ENCODE measurements around the gene CRTC3. TPM values are rescaled to one million over a fixed set of nuclear protein-coding genes. Genes with fewer than 3 reads are reported as not detected.

Gene CRTC3, protein sequence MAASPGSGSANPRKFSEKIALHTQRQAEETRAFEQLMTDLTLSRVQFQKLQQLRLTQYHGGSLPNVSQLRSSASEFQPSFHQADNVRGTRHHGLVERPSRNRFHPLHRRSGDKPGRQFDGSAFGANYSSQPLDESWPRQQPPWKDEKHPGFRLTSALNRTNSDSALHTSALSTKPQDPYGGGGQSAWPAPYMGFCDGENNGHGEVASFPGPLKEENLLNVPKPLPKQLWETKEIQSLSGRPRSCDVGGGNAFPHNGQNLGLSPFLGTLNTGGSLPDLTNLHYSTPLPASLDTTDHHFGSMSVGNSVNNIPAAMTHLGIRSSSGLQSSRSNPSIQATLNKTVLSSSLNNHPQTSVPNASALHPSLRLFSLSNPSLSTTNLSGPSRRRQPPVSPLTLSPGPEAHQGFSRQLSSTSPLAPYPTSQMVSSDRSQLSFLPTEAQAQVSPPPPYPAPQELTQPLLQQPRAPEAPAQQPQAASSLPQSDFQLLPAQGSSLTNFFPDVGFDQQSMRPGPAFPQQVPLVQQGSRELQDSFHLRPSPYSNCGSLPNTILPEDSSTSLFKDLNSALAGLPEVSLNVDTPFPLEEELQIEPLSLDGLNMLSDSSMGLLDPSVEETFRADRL
- 20.6 to 25.2 TPM (median 24.0 TPM) in 5 replicates for total RNA-seq (2022; extraction: Qiagen RNA extraction; ENCODE audit: low read depth)

DNA sequence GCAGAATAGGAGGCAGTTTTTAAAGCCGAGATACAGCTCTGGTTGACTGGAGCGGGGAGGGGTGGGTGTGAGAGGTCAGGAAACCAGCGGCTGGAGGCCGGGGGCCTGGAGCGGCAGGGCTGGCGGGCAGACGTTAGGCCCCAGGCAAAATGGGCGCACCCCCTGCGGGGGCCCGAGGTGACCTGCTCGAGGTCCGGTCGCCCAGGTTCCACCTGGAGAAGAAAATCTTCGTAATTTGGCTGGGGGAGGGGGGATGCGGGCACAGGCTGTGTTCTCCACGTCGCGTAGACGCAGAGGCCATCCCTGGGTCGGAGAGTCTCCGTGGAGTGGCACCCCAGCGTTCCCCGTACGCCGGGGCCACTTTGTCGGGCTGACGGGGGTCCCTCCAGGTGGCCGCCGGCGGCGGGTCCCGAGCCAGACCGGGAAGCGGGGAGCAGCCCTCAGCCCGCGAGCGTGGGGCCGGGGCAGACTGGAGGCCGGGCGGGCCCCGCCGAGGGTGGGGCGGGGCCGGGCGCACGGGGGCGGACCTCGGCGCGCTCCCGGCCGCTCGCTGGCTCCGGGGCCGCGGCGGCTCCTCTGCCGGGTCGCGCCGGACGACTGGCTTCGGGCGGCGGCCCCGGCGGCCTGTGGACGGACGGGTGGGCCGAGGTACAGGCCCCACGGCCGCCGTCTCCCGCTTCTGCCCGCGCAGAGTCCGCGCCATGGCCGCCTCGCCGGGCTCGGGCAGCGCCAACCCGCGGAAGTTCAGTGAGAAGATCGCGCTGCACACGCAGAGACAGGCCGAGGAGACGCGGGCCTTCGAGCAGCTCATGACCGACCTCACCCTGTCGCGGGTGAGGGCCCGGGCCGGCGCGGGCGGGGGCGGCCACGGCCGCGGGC is at the start of gene CRTC3:
Gene CRTC3 (plus strand): TSS at position 553 of the 879 bp plus-strand sequence. CDS start 149 bp downstream, at position 702.

Other genes starting within 250 kb of the CRTC3 start
- 0.58 to 1.5 TPM (median 1.2 TPM) in 5 replicates for gene ZNF774, start 177.6 kb upstream of the CRTC3 start, total RNA-seq (2022; extraction: Qiagen RNA extraction; ENCODE audit: low read depth)
- 134 to 200 TPM (median 158 TPM) in 5 replicates for gene IQGAP1, start 141.7 kb upstream of the CRTC3 start, total RNA-seq (2022; extraction: Qiagen RNA extraction; ENCODE audit: low read depth)
- 11.0 to 13.3 TPM (median 11.9 TPM) in 5 replicates for gene BLM, start 187.4 kb downstream of the CRTC3 start, total RNA-seq (2022; extraction: Qiagen RNA extraction; ENCODE audit: low read depth)

Data from A549 treated with GW870086 at 1 μM for 4 hours (cell line).